ENCODE data around the gene TRPM4. TPM values are rescaled to one million over a fixed set of nuclear protein-coding genes. Genes with fewer than 3 reads are reported as not detected.
"Not testable (repeated sequence)": the region's sequence is repeated elsewhere in the genome, so short reads cannot be mapped to it uniquely, and the experiment has no call there.

Gene TRPM4
- total RNA-seq, 2 donors from 2014 or later = 15.8 to 28.0 TPM

DNA sequence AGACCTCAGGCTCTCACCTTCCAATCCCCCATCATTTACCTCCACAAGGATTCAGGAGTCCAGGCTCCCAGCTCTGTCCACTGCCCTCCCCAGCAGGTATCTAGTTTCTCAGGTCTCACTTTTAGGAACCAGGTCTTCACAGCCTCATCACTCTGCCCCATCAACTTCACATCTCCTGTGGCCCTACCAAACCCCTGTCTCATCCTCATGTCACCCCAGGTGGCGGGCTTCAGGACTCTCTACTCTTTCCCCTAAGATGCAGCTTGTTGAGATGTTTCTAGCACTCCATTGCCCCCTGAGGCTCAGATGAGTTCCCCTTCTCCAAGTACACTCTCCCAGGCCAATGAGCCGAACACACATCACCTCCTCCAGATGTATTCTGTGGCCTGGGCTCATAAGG is 36.7 kb upstream of the TRPM4 start:
- no peak overlapping the region for H3K27ac ChIP-seq
- intact Hi-C loops (cut with DNase I) = no loop called here
- no peak for DNase-seq
- ATAC-seq = no peak
- TF ChIP-seq, protein P1, sequence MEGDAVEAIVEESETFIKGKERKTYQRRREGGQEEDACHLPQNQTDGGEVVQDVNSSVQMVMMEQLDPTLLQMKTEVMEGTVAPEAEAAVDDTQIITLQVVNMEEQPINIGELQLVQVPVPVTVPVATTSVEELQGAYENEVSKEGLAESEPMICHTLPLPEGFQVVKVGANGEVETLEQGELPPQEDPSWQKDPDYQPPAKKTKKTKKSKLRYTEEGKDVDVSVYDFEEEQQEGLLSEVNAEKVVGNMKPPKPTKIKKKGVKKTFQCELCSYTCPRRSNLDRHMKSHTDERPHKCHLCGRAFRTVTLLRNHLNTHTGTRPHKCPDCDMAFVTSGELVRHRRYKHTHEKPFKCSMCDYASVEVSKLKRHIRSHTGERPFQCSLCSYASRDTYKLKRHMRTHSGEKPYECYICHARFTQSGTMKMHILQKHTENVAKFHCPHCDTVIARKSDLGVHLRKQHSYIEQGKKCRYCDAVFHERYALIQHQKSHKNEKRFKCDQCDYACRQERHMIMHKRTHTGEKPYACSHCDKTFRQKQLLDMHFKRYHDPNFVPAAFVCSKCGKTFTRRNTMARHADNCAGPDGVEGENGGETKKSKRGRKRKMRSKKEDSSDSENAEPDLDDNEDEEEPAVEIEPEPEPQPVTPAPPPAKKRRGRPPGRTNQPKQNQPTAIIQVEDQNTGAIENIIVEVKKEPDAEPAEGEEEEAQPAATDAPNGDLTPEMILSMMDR (IDR thresholded peaks at IDR 0.05) = no peak
- no peak for TF ChIP-seq POLR2A (IDR thresholded peaks at IDR 0.05)
- H3K27me3 ChIP-seq = no peaks in the 10 kb centered on the region
- H3K36me3 ChIP-seq (replicated peaks in 1 of 2; ENCODE audit: insufficient read depth in 1 of 2, low read depth in 2 of 2) = no peaks in the 10 kb centered on the region
- H3K4me1 ChIP-seq = peaks cover 31% of the 10 kb centered on the region
- no peak overlapping the region for H3K4me3 ChIP-seq
- H3K9me3 ChIP-seq = no peaks in the 10 kb centered on the region
- 100% methylated on average over 2 of the region's 2 CpGs for WGBS, 2 donors

DNA sequence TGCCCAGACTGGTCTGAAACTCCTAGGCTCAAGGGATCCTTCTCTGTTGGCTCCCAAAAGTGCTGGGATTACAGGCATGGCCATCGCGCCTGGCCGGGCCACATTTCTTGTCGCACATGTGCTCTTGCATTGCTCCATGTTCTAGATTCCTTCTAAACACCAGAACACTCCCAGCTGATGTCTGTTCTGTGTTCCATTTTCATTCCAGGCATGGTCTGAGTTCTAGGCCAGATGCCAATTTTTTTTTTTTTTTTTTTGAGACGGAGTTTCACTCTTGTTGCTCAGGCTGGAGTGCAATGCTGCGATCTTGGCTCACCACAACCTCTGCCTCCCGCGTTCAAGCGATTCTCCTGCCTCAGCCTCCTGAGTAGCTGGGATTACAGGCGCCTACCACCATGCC is 35.8 kb upstream of the TRPM4 start:
- intact Hi-C loops (cut with DNase I); H3K36me3 ChIP-seq (replicated peaks in 1 of 2; ENCODE audit: insufficient read depth in 1 of 2, low read depth in 2 of 2); H3K9me3 ChIP-seq; ATAC-seq; DNase-seq; H3K4me3 ChIP-seq; H3K27ac ChIP-seq; H3K27me3 ChIP-seq: not testable (repeated sequence)
- 73 to 84% methylated on average over 10 of the region's 10 CpGs for WGBS, 2 donors
- H3K4me1 ChIP-seq = peaks cover 31% of the 10 kb centered on the region

DNA sequence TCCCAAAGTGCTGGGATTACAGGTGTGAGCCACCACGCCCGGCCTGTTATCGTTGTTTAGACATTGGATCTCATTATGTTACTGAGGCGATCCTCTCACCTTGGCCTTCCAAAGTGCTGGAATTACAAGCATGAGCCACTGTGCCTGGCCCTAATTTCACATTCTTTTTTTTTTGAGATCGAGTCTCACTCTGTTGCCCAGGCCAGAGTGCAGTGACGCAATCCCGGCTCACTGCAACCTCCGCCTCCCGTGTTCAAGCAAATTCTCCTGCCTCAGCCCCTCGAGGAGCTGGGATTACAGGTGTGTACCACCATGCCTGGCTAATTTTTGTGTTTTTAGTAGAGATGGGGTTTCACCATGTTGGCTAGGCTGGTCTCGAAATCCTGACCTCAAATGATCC is 34.3 kb upstream of the TRPM4 start:
- H3K27me3 ChIP-seq; H3K27ac ChIP-seq; H3K9me3 ChIP-seq; H3K4me3 ChIP-seq; ATAC-seq; intact Hi-C loops (cut with DNase I); DNase-seq; H3K36me3 ChIP-seq (replicated peaks in 1 of 2; ENCODE audit: insufficient read depth in 1 of 2, low read depth in 2 of 2): not testable (repeated sequence)
- WGBS, 2 donors = 89 to 91% methylated on average over 11 of the region's 11 CpGs
- peaks cover 26% of the 10 kb centered on the region for H3K4me1 ChIP-seq

DNA sequence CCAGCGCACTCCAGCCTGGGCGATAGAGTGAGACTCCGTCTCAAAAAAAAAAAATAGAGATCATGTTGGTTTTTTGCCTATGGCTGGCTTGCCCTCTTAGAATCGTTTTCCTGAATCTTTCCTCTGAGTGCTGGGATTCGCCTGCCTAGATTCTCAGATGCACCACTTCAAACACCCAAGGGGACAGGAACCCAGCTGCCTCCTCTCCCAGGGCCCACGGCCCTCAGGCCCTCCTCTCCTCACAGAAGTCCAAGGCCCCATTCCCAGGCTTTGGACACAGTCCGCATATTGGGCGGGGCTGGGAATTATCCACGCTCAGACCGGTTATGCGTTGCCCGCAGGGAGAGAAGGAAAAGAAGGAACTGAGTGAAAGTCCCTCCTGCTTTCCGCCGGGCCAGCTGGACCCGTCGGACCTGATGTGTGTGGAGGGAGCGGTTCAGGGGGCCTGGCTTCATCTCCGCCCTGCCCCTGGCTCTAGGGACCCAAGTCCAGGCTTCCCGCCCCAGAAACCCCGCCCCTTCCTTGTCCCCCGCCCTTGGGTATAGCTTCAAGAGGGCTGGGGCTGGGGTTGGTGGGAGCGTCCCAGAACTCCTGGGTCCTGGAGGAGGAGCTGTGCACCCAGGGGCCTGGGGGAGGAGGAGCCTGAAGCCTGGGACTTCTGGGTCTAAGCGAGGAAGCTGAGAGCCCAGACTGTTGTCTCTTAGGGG is 32.4 kb upstream of the TRPM4 start:
- TF ChIP-seq, protein P1 (IDR thresholded peaks at IDR 0.05) = no peak
- no peak for TF ChIP-seq POLR2A (IDR thresholded peaks at IDR 0.05)
- 60 to 75% methylated on average over 13 to 23 of the region's 23 CpGs for WGBS, 2 donors
- H3K27me3 ChIP-seq = no peaks in the 10 kb centered on the region
- no peak for ATAC-seq
- H3K9me3 ChIP-seq = no peaks in the 10 kb centered on the region
- no peak overlapping the region for H3K27ac ChIP-seq
- H3K4me3 ChIP-seq = no peak overlapping the region
- DNase-seq = no peak
- peaks cover 19% of the 10 kb centered on the region for H3K4me1 ChIP-seq
- no peaks in the 10 kb centered on the region for H3K36me3 ChIP-seq (replicated peaks in 1 of 2; ENCODE audit: insufficient read depth in 1 of 2, low read depth in 2 of 2)
- intact Hi-C loops (cut with DNase I) = no loop called here

DNA sequence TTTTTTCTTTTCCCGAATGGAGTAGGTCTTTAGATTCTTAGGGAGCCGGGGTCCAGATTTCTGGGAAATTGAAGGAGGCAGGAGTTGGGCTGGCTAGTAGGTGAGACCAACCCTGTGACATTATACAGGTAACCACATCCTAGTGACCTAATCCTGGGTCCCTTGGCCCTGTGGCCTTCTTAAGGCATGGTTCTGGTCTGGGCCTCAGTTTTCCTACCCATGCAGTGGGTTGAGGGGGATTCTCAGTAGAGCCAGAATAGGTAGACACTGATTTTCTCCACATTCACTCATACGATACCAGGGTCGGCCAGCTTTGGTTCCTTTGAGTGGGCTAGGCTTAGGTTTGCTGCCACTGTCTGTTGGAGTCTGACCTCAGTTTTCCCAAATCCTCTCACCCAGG is 31.0 kb upstream of the TRPM4 start:
- ATAC-seq (no peak), DNase-seq (no peak)
- Histone ChIP-seq H3K27ac (no peak overlapping the region), H3K4me1 (peaks cover 13% of the 10 kb centered on the region), H3K27me3 (no peaks in the 10 kb centered on the region), H3K36me3 (replicated peaks in 1 of 2; ENCODE audit: insufficient read depth in 1 of 2, low read depth in 2 of 2) (no peaks in the 10 kb centered on the region), H3K4me3 (no peak overlapping the region), H3K9me3 (no peaks in the 10 kb centered on the region)
- no peak for TF ChIP-seq POLR2A (IDR thresholded peaks at IDR 0.05)
- TF ChIP-seq, protein P1 (IDR thresholded peaks at IDR 0.05) = no peak
- 68 to 95% methylated on average over 4 of the region's 4 CpGs for WGBS, 2 donors
- intact Hi-C loops (cut with DNase I) = no loop called here

DNA sequence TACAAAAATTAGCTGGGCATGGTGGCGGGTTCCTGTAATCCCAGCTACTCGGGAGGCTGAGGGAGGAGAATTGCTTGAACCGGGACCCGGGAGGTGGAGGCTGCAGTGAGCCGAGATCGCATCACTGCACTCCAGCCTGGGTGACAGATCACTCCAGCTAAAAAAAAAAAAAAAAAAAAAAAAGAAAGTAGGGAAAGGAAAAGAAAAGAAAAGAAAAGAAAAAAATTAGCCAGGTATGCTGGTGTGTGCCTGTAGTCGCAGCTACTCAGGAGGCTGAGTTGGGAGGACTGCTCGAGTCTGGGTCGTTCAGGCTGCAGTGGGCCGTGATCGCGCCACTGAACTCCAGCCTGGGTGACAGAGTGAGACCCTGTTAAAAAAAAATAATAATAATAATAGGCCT is 30.4 kb upstream of the TRPM4 start:
- H3K36me3 ChIP-seq (replicated peaks in 1 of 2; ENCODE audit: insufficient read depth in 1 of 2, low read depth in 2 of 2); ATAC-seq; H3K4me3 ChIP-seq; H3K27me3 ChIP-seq; H3K27ac ChIP-seq; intact Hi-C loops (cut with DNase I); H3K9me3 ChIP-seq; DNase-seq: not testable (repeated sequence)
- 90 to 95% methylated on average over 9 to 12 of the region's 12 CpGs for WGBS, 2 donors
- peaks cover 13% of the 10 kb centered on the region for H3K4me1 ChIP-seq

Measured in body of pancreas (tissue), 4 donors.